SU-DHL-6 (cell line): Measurements from ENCODE around the gene MMP15.

Experiments used
- EZH2phosphoT487 ChIP-seq: fragments of 200-600 bp; sonication (generic), shearing (Covaris generic); conservative IDR thresholded peaks from 2 replicates; pipeline ENCODE4 v1.6.1; 2018; ENCODE audit warnings: mild to moderate bottlenecking, antibody characterized with exemption, low read length, moderate library complexity, mixed read lengths
- TF ChIP-seq, protein P1 (sequence below): fragments of 200-600 bp; sonication (generic); IDR thresholded peaks from one replicate; pipeline ENCODE4 v1.5.1; 2017; ENCODE audit warnings: antibody characterized with exemption, mild to moderate bottlenecking, low read length, moderate library complexity; ENCODE audit not compliant: insufficient read depth, poor library complexity, severe bottlenecking

DNA sequence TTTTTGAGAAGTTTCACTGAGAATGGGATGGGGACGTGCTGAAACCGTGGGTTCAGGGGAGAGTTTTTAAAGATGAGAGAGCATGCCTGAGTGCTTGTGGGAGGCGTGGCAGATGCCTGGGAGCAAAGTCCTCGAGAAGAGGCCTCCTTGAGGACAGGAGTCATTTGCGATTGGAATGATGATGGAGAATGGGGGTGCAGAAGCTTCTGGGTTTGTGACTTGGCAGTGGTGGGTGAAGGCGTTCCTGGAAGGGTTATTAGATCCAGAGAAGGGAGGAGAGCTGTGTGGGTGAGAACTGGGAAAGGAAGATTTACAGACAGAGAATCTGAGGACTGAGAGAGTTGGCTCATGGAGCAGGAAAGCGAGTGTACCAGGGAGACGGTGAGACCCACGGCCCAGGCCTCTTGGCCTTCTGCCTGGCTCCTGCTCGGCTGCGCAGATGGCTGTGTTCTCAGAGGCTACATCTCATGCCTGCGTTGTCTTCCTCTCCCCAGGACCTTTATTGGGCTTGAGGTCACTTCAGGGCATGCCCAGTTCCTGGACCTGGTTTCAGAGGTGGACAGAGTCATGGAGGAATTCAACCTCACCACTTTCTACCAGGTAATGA is 8.6 kb upstream of the MMP15 start:
- TF ChIP-seq, protein P1, sequence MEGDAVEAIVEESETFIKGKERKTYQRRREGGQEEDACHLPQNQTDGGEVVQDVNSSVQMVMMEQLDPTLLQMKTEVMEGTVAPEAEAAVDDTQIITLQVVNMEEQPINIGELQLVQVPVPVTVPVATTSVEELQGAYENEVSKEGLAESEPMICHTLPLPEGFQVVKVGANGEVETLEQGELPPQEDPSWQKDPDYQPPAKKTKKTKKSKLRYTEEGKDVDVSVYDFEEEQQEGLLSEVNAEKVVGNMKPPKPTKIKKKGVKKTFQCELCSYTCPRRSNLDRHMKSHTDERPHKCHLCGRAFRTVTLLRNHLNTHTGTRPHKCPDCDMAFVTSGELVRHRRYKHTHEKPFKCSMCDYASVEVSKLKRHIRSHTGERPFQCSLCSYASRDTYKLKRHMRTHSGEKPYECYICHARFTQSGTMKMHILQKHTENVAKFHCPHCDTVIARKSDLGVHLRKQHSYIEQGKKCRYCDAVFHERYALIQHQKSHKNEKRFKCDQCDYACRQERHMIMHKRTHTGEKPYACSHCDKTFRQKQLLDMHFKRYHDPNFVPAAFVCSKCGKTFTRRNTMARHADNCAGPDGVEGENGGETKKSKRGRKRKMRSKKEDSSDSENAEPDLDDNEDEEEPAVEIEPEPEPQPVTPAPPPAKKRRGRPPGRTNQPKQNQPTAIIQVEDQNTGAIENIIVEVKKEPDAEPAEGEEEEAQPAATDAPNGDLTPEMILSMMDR: no peak
- TF ChIP-seq EZH2phosphoT487: no peak
